Upper lobe of left lung (tissue), 6 donors: ENCODE measurements around the gene PDLIM1. TPM values are rescaled to one million over a fixed set of nuclear protein-coding genes. Genes with fewer than 3 reads are reported as not detected.

Experiments used
- ATAC-seq, 2 donors: fragments of 200-7000 bp; cut with Tn5 transposase; one replicate each; pipeline ENCODE4 v1.9.1; 2022; ENCODE audit warnings: mild to moderate bottlenecking in 2 of 2, moderate library complexity in 2 of 2; ENCODE audit not compliant: low FRiP score in 2 of 2
- DNase-seq, 2 donors: peaks; one replicate each; pipeline ENCODE4 v3.0.0-alpha.2; 2019 to 2020
- H3K27ac ChIP-seq, 4 donors: fragments of 200-600 bp; sonication (generic); one replicate each; pipeline ENCODE4 v1.5.1; 2016 to 2019
- H3K27me3 ChIP-seq, 4 donors: fragments of 200-600 bp; sonication (generic); one replicate each; pipeline ENCODE4 v1.5.1; 2017 to 2019
- H3K36me3 ChIP-seq, 4 donors: fragments of 200-600 bp; sonication (generic); one replicate each; pipeline ENCODE4 v1.5.1; 2016 to 2019
- H3K4me1 ChIP-seq, 4 donors: fragments of 200-600 bp; sonication (generic); one replicate each; pipeline ENCODE4 v1.5.1; 2018 to 2019
- H3K4me3 ChIP-seq, 4 donors: fragments of 200-600 bp; sonication (generic); one replicate each; pipeline ENCODE4 v1.5.1; 2017 to 2019; ENCODE audit warnings: mild to moderate bottlenecking in 2 of 4, moderate library complexity in 1 of 4
- H3K9me3 ChIP-seq, 4 donors: fragments of 200-600 bp; sonication (generic); one replicate each; pipeline ENCODE4 v1.5.1; 2018 to 2019
- EP300 ChIP-seq, 4 donors: sonication (generic); formaldehyde crosslinking; IDR thresholded peaks; one replicate each; pipeline ENCODE4 v1.5.1; 2017; ENCODE audit warnings: antibody characterized with exemption in 4 of 4, control low read depth in 2 of 4
- POLR2A ChIP-seq, 4 donors: fragments of 450-650 bp; IDR thresholded peaks; one replicate each; pipeline ENCODE4 v1.5.1; 2016 to 2017; ENCODE audit warnings: antibody characterized with exemption in 4 of 4, mild to moderate bottlenecking in 2 of 4
- POLR2AphosphoS5 ChIP-seq, 2 donors: sonication (generic); formaldehyde crosslinking; IDR thresholded peaks; one replicate each; pipeline ENCODE4 v1.5.1; 2017; ENCODE audit warnings: antibody characterized with exemption in 2 of 2
- WGBS, 2 donors: methylation state at CpG; one replicate each; pipeline ENCODE4 v1.1.5; 2017 to 2018; 5-methylcytosine and 5-hydroxymethylcytosine counted together
- total RNA-seq, 6 donors: library from RNA; depleted of rRNA in 4 of 6; stranded (reverse); fragments of >200 nt in 4 of 6; gene quantifications; one replicate each; pipeline versions ENCODE4 v1.1.0 to v1.2.1, GENCODE V29; 2016 to 2021
- TF ChIP-seq, protein P1 (sequence below), 6 experiments: fragments of 450-650 bp in 4 of 6; fragments of 200-600 bp in 2 of 6; sonication (generic) in 2 of 6; IDR thresholded peaks; one replicate each; pipeline ENCODE4 v1.5.1; 2016 to 2019; ENCODE audit warnings: antibody characterized with exemption in 6 of 6
- donor health status: DM: no; HTN: no; CAD: no; lungs with moderate emphysema.
- donor health status: DM: no; HTN: yes; CAD: no; lungs with severe emphysema.

PDLIM1 gene
- total RNA-seq, 6 donors from 2014 or later: 78.6 to 239 (median 178) TPM

DNA sequence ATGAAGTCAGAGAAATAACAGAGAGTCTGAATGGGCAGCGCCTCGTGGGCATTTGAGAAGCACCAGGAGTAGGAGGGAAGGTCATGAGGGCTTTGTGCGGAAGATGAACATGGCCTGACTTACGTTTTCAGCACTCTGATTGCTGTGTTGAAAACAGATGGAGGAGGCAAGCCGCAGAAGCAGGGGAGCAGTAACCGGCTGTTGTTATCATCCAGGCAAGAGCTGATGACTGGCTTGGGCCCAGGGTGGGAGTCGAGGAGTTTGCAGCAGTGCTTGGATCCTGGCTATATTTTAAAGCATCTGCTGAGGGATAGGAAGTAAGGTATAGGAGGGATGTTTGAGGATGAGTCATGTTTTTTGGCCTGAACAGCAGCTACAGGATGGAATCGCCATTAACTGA is 12.7 kb upstream of the PDLIM1 start:
- no peaks in the 10 kb centered on the region for H3K36me3 ChIP-seq
- H3K4me1 ChIP-seq: peaks cover 9 to 14% (median 11%) of the 10 kb centered on the region in 4 donors
- H3K4me3 ChIP-seq: no peak overlapping the region
- no peaks in the 10 kb centered on the region for H3K27me3 ChIP-seq
- no peak overlapping the region for H3K27ac ChIP-seq
- ATAC-seq (no peak), DNase-seq (no peak)
- TF ChIP-seq POLR2AphosphoS5 (IDR thresholded peaks at IDR 0.05) (no peak), POLR2A (IDR thresholded peaks at IDR 0.05) (no peak), EP300 (IDR thresholded peaks at IDR 0.05) (no peak)
- TF ChIP-seq, protein P1, sequence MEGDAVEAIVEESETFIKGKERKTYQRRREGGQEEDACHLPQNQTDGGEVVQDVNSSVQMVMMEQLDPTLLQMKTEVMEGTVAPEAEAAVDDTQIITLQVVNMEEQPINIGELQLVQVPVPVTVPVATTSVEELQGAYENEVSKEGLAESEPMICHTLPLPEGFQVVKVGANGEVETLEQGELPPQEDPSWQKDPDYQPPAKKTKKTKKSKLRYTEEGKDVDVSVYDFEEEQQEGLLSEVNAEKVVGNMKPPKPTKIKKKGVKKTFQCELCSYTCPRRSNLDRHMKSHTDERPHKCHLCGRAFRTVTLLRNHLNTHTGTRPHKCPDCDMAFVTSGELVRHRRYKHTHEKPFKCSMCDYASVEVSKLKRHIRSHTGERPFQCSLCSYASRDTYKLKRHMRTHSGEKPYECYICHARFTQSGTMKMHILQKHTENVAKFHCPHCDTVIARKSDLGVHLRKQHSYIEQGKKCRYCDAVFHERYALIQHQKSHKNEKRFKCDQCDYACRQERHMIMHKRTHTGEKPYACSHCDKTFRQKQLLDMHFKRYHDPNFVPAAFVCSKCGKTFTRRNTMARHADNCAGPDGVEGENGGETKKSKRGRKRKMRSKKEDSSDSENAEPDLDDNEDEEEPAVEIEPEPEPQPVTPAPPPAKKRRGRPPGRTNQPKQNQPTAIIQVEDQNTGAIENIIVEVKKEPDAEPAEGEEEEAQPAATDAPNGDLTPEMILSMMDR (IDR thresholded peaks at IDR 0.05): no peak
- no peaks in the 10 kb centered on the region for H3K9me3 ChIP-seq
- 87 to 88% methylated on average over 8 of the region's 8 CpGs for WGBS, 2 donors

DNA sequence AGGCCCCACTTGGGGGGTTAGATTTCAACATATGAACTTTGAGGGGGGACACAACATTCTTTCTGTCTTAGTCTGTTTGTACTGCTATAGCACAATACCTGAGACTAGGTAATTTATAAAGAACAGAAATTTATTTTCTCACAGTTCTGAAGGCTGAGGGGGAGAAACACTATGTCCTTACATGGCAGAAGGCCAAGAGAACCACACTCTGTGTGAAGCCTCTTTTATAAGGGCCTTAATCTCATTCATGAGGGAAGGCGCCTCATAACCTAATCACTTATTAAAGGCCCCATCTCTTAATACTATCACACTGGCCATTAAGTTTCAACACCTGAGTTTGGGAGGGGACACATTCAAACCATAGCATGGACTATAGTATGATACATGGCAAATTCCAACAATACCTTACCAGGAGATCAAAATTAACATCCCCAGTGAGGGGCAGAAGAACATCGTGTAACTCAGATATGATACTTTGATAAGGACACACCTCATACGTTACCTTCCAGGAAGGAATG is 9.3 kb upstream of the PDLIM1 start:
- no peak overlapping the region for H3K27ac ChIP-seq
- no peaks in the 10 kb centered on the region for H3K36me3 ChIP-seq
- DNase-seq (no peak), ATAC-seq (no peak)
- no peak overlapping the region for H3K4me3 ChIP-seq
- TF ChIP-seq, protein P1 (IDR thresholded peaks at IDR 0.05): no peak
- TF ChIP-seq POLR2A (IDR thresholded peaks at IDR 0.05) (no peak), POLR2AphosphoS5 (IDR thresholded peaks at IDR 0.05) (no peak), EP300 (IDR thresholded peaks at IDR 0.05) (no peak)
- WGBS, 2 donors: 85 to 91% methylated on average over 3 of the region's 3 CpGs
- H3K9me3 ChIP-seq: no peaks in the 10 kb centered on the region
- no peaks in the 10 kb centered on the region for H3K27me3 ChIP-seq
- H3K4me1 ChIP-seq: peaks cover under 1 to 9% (median 3%) of the 10 kb centered on the region in 4 donors

DNA sequence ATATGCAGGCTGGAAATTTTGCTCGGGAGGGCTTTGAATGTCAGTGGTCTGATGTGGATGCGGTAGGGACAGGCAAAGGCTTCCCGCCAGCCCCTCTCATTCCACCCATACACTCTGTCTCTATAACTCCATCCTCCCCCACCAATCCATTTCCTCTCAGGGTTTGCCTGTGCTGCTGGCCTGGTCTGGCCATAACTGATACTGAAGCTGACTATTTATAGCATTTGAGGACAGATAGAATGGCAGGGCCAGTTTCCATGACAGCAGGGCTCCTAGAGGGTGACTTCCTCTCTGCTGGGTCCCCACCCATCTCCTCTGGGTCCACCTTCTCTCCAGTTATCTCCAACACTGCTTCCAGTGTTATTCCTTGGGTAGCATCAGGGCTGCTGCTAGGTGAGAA is 6.6 kb upstream of the PDLIM1 start:
- DNase-seq (no peak), ATAC-seq (no peak)
- WGBS, 2 donors: 85 to 89% methylated on average over 3 of the region's 3 CpGs

DNA sequence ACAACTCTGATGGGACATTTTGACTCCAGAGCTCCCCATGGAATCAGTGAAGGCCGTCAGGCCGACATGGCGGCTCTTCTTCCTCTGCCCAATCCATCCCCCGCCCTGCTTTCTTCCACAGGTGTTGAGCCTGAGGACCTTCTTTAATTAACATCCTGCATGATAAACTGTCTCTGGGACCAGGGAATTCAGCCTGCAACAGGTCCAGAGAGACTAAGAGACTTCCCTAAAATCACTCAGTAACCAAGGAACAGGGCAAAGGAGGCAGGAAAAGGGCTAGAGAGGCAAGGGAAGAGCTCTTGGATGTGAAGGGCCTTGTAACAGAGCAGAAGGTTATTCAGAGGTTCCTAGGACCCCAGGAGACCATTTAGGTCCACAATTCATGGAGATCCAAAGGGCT is 6.0 kb upstream of the PDLIM1 start:
- TF ChIP-seq, protein P1 (IDR thresholded peaks at IDR 0.05): no peak
- TF ChIP-seq POLR2AphosphoS5 (IDR thresholded peaks at IDR 0.05): no peak
- TF ChIP-seq EP300 (IDR thresholded peaks at IDR 0.05): no peak
- TF ChIP-seq POLR2A (IDR thresholded peaks at IDR 0.05): no peak
- H3K4me3 ChIP-seq: no peak overlapping the region
- whole genome bisulfite sequencing, 2 donors: 98 to 100% methylated on average over 4 of the region's 4 CpGs
- H3K4me1 ChIP-seq: peaks cover 5 to 17% (median 9%) of the 10 kb centered on the region in 4 donors
- H3K27me3 ChIP-seq: no peaks in the 10 kb centered on the region
- peak overlapping the region in 1 of 4 donors; percentile 7 for H3K27ac ChIP-seq
- DNase-seq: no peak
- ATAC-seq: no peak
- H3K9me3 ChIP-seq: no peaks in the 10 kb centered on the region
- no peaks in the 10 kb centered on the region for H3K36me3 ChIP-seq

More for the DNA sequence above, 6.6 kb upstream of the PDLIM1 start:
- Histone ChIP-seq H3K9me3 (no peaks in the 10 kb centered on the region), H3K36me3 (no peaks in the 10 kb centered on the region), H3K27me3 (no peaks in the 10 kb centered on the region), H3K4me3 (no peak overlapping the region), H3K4me1 (peaks cover 5 to 17% (median 9%) of the 10 kb centered on the region in 4 donors), H3K27ac (no peak overlapping the region)
- TF ChIP-seq POLR2A (IDR thresholded peaks at IDR 0.05): no peak
- TF ChIP-seq EP300 (IDR thresholded peaks at IDR 0.05): no peak
- TF ChIP-seq, protein P1 (IDR thresholded peaks at IDR 0.05): no peak
